HG03439 (cell line): Measurements from ENCODE around the gene COX20.
"Not testable (repeated sequence)": the region's sequence is repeated elsewhere in the genome, so short reads cannot be mapped to it uniquely, and the experiment has no call there.

ENCODE experiments used
- ATAC-seq: cut with Tn5 transposase; IDR thresholded peaks from one replicate; pipeline ENCODE4 v1.9.1; 2021; ENCODE audit warnings: mild to moderate bottlenecking, moderate library complexity; ENCODE audit not compliant: unreplicated experiment

The COX20 gene, protein sequence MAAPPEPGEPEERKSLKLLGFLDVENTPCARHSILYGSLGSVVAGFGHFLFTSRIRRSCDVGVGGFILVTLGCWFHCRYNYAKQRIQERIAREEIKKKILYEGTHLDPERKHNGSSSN

DNA sequence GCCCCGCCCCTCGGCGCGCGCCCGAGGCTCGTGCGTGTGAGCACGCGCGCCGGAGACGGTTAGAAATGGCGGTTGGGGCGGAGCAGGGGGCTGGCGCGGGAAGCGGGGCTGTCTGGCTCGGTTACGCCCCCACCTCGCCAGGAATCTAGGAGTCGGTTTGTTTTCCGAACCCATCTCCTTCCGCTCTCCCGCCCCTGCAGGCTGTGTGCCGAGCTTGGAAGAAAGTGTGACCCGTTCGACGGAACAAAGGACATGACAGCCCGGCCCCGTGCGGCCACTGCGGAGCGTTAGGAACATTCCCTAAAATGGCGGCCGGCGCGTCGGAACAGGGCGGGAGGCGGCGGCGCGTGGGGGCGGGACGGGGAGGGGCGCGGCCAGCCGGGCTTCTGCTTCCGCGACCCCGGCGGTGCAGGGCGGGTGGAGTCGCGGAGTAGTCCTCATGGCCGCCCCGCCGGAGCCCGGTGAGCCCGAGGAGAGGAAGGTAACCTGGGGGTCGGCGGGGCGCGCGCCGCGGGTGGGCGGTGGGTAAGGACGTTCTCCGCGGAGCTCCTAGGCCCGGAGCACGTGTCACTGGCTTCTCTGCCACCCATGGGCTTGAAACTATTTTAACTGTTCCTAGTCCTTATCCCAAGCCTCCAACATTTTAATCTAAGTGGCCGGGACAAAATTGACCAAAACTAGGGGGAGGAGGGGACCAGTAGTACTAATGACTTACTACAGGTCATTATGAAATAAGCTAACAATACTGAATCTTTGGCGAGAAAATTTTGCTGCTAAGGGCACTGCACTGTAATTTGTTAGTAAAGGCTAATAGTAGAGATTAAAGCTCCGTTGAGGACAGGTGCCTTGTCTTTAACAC is at the start of gene COX20:
Gene COX20 (plus strand): TSS at position 383 of the 859 bp plus-strand sequence. CDS start 57 bp downstream, at position 440.
- ATAC-seq, result peak; percentile 60

GRCh38 chr1:244788493-244789275 is 46.8 kb upstream of the COX20 start:
- no peak for ATAC-seq

GRCh38 chr1:244789276-244789580 is 46.2 kb upstream of the COX20 start:
- ATAC-seq, result no peak

GRCh38 chr1:244789731-244790130 is 45.7 kb upstream of the COX20 start:
- no peak for ATAC-seq

DNA sequence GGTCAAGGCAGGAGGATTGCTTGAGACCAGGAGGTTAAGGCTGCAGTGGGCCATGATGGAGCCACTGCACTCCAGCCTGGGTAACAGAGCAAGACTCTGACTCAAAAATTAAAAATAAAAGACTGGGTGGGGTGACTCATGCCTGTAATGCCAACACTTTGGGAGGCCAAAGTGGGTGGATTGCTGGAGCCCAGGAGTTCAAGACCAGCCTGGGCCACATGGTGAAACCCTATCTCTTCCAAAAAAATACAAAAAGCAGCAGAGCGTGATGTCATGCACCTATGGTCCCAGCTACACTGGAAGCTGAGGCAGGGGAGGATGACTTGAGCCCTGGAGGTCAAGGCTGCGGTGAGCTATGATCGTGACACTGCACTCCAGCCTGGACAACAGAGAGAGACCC is 44.4 kb upstream of the COX20 start:
- ATAC-seq, result no peak

DNA sequence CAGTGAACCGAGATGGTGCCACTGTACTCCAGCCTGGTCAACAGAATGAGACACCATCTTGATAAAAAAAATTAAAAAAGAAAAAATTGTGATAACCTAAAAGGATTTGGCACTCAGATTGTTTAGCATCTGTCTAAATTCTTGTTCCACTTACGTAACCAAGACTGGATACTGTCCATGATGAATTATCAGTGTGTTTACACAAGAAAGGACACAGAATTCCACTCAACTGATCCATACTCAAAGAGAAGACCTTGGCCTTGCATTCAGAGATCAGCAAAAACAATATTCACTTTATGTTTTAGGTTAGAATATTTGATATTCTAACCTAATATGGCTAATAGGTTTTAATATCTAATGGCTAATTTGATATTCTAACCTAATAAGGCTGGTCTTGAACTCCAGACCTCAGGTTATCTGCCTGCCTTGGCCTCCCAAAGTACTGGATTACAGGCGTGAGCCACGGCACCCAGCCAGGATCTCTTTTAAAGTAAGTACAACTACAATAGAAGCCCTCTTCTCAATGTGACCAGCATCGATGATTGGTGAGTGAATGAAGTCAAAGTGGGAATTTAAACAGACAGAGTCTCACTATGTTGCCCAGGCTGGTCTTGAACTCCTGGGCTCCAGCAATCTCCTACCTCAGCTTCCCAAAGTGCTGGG is 43.1 kb upstream of the COX20 start:
- no peak for ATAC-seq

DNA sequence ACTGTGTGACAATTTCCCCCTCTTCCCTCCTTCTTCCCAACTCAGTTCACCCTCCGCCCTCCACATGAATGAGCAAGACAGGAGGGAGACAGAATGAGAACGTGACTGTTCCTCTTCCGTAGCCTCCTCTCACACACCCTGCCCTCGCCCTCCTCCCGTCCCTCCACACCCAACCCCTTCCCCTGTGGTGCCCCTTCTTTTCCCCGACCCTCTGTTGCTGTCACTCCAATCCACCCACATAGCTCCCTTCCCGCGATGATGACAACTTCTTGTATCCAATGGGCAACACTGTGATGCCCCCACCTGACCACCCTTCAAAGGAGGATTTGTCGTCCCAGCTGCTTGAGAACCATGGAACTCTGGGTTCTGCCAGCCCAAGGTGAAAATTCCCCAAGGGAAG is 41.4 kb upstream of the COX20 start:
- no peak for ATAC-seq

DNA sequence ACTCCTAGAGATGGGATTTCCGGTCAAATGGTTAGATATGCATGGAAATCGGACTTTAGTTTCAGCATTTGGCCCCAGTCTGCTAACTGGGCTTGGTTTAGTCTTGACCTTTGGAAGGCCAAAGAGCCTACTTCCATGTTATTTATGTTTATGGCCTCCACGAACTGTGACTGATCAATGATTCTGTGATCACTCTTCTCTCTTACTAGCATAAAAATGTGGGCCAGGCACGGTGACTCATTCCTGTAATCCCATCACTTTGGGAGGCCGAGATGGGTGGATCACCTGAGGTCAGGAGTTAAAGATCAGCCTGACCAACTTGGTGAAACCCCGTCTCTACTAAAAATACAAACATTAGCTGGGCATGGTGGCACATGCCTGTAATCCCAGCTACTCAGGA is 40.9 kb upstream of the COX20 start:
- not testable (repeated sequence) for ATAC-seq

DNA sequence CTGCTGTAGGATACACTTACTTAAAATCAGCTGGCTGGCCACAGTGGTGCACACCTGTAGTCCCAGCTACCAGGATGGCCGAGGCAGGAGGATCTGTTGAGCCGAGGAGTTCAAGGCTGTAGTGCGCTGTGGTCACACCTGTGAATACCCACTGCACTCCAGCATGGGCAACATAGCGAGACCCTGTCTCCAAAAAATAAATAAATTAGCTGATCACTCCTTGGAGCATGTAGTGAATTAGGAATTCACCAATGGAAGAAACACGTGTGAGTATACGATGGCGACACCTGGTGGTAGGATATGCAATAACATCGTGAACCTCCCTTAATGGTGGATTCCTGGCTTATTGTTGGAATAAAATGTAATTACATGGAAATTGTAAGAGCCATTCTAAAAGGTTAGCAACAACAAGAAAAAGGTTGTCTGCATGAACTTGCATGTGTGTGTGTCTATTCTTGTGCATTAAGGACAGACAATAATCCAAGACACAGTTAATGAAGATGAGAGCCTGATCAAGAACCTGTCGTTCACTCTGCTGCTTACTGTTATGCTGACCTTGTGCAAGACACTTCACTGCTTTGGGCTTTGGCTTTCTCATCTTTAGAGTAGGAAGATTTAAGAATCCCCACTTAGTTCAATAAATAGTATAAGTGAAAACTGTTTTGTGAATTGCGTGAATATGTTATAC is 38.6 kb upstream of the COX20 start:
- ATAC-seq, result no peak

DNA sequence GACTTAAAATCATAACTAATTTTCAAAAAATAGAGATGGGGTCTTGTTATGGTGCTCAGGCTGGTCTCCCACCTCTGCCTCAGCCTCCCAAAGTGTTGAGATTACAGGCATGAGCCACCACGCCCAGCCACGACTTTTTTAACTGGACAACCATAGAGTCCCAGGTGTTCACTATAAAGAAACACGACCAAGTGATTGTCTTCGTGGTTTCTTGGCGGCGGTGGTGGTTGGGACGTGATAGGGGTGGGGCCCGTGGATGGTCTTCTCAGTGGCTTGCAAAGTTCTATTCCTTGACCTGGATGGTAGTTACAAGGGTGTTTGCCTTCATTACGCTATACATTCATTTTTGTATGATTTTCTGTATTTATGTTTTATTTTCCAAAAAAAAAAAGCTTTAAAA is 34.6 kb upstream of the COX20 start:
- no peak for ATAC-seq

- peak; percentile 84 for ATAC-seq
Measured at GRCh38 chr1:244801246-244801645, 34.2 kb upstream of the COX20 start.

GRCh38 chr1:244802041-244802440 is 33.4 kb upstream of the COX20 start:
- no peak for ATAC-seq

DNA sequence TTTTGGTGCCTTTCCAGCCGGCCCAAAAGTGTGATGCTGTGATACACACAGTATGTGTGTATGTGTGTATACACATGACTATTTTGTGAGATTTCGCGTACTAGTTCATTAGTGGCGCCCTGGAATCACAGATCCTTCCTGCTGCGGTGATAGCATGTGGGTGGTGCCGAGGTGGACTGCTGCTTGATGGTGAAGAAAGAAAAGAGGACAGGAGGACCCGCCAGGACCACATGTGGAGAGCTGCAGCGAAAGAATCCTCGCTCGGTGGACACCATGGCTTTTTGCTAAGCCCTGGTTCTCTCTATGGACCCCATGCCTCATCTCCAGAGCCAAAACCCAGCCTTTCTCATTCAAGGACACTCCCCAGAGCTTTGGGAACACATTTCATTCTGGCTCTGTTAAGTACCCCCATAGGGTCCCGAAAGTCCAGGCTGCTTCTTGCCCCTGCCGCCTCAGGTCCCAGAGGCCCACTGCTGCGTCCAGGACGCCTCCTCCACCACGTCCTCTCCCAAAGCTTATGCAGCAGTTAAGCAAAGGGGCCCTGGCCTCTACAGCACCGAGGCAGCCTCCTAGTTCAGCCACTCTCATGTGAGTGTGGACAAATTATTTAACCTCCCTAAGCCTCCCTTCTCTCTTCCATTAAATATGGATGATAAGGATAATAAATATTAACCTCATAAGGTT is 32.8 kb upstream of the COX20 start:
- no peak for ATAC-seq

DNA sequence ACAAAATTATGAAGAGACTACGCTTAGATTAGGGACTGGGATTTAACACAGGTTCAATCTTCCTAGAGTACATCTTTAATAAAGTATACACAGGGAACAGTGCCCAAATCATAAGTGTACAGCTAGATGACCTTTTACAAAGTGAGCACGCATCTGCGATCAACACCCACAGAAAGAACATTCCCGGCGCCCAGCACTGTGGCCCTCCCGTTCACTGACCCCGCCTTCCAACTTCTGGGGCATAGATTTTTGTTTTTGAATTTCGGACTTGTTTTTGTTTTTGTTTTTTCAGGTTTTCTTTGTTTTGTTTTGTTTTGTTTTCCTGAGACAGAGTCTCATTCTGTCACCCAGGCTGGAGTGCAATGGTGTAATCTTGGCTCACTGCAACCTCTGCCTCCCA is 30.6 kb upstream of the COX20 start:
- no peak for ATAC-seq

GRCh38 chr1:244807138-244807537 is 28.3 kb upstream of the COX20 start:
- no peak for ATAC-seq

DNA sequence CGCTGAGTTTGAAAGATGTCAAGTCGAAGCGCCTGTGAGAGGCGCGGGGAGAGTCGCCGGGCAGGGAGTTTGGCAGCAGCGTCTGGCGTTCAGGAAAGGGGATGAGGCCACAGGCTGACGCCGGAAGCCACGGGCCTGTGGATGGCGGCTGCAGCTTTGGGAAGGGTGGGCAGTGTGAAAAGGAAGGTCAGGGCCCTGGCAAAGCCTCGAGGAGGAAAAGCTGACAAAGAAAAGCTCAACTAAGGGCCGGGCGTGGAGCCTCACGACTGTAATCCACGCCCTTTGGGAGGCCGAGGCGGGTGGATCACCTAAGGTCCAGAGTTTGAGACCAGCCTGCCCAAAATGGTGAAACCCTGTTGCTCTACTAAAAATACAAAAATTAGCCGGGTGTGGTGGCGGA is 25.2 kb upstream of the COX20 start:
- ATAC-seq, result no peak

DNA sequence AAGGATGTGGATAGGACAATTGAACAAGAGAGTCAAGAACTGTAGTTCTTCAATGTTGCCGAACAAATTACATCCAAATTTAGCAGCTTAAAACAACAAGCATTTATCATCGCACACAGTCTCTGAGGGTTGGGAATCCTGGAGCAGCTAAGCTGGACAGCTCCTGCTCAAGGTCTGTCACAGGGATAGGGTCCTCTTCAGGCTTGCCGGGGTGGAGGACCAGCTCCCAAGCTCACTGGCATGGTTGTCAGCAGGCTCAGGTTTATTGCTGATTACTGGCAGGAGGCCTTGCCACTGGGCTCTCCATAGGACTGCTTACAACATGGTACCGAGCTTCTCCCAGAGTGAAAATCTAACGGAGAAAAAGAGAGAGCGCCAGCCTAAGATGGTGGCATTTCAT is 22.1 kb upstream of the COX20 start:
- ATAC-seq, result no peak

DNA sequence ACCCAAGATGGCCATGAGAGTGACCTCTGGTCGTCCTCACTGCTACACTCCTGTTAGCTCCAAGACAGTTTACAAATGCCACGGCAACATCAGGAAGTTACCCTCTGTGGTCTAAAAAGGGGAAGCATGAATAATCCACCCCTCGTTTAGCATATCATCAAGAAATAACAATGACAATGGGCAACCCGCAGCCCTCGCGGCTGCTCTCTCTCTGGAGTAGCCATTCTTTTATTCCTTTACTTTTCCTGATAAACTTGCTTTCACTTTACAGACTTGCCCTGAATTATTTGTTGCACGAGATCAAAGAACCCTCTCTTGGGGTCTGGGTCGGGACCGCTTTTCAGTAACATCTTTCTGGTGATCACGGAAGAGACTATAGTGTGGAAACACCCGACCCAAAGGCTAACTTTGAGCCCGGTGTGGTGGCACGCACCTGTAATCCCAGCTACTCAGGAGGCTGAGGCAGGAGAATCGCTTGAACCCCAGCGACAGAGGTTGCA is 19.8 kb upstream of the COX20 start:
- no peak for ATAC-seq

- ATAC-seq, result no peak
Measured at GRCh38 chr1:244817415-244817894, 18.0 kb upstream of the COX20 start.

- ATAC-seq, result no peak
Measured at GRCh38 chr1:244820131-244820530, 15.3 kb upstream of the COX20 start.
